Fibroblast of skin of right biceps (primary cell): ENCODE data around the gene ZNF385C.
"Not testable (repeated sequence)": the region's sequence is repeated elsewhere in the genome, so short reads cannot be mapped to it uniquely, and the experiment has no call there.

Experiments used
- DNase-seq: peaks from one replicate; pipeline ENCODE4 v3.0.0-alpha.2; 2013

ZNF385C gene

GRCh38 chr17:42045719-42046118 is 52.6 kb downstream of the ZNF385C start:
- DNase-seq = no peak

GRCh38 chr17:42042598-42043319 is 55.5 kb downstream of the ZNF385C start:
- DNase-seq = no peak

GRCh38 chr17:42041619-42042018 is 56.7 kb downstream of the ZNF385C start:
- no peak for DNase-seq

- no peak for DNase-seq
These were observed 57.5 kb downstream of the ZNF385C start for GRCh38 chr17:42040818-42041217.

GRCh38 chr17:42039794-42040763 is 58.2 kb downstream of the ZNF385C start:
- DNase-seq = no peak

GRCh38 chr17:42038221-42038973 is 59.9 kb downstream of the ZNF385C start:
- DNase-seq = no peak

- DNase-seq = no peak
These were observed 64.2 kb downstream of the ZNF385C start for GRCh38 chr17:42034059-42034458.

- DNase-seq = no peak
These were observed 66.7 kb downstream of the ZNF385C start for GRCh38 chr17:42031584-42031983.

GRCh38 chr17:42028791-42029127 is 69.5 kb downstream of the ZNF385C start:
- no peak for DNase-seq

GRCh38 chr17:42027961-42028790 is 70.1 kb downstream of the ZNF385C start:
- DNase-seq = no peak

- DNase-seq = no peak
These were observed 70.7 kb downstream of the ZNF385C start for GRCh38 chr17:42027590-42027889.

- DNase-seq = no peak
These were observed 71.2 kb downstream of the ZNF385C start for GRCh38 chr17:42026857-42027589.

- no peak for DNase-seq
These were observed 72.3 kb downstream of the ZNF385C start for GRCh38 chr17:42025936-42026335.

- no peak for DNase-seq
These were observed 73.1 kb downstream of the ZNF385C start for GRCh38 chr17:42025191-42025579.

GRCh38 chr17:42023524-42024349 is 74.5 kb downstream of the ZNF385C start:
- DNase-seq = no peak

GRCh38 chr17:42020845-42021244 is 77.4 kb downstream of the ZNF385C start:
- not testable (repeated sequence) for DNase-seq

- DNase-seq = peak; percentile 90
These were observed 78.5 kb downstream of the ZNF385C start, which contains the start of gene NKIRAS2 for GRCh38 chr17:42019509-42020404. NKIRAS2 (plus strand) TSS chr17:42020090; CDS start chr17:42021578, 1,488 bp downstream.

- no peak for DNase-seq
These were observed 79.3 kb downstream of the ZNF385C start for GRCh38 chr17:42018988-42019387.

GRCh38 chr17:42018339-42018738 is 79.9 kb downstream of the ZNF385C start:
- no peak for DNase-seq

GRCh38 chr17:42017866-42018200 is 80.4 kb downstream of the ZNF385C start:
- no peak for DNase-seq
